Measurements from ENCODE around the gene CPNE7. TPM values are rescaled to one million over a fixed set of nuclear protein-coding genes. Genes with fewer than 3 reads are reported as not detected.

Gene CPNE7
- total and polyA plus RNA-seq, 2 of the 13 experiments (the other 11 are each of a cell fraction or from before 2014, with no cell fraction given): 0.59 TPM; not detected in 1

DNA sequence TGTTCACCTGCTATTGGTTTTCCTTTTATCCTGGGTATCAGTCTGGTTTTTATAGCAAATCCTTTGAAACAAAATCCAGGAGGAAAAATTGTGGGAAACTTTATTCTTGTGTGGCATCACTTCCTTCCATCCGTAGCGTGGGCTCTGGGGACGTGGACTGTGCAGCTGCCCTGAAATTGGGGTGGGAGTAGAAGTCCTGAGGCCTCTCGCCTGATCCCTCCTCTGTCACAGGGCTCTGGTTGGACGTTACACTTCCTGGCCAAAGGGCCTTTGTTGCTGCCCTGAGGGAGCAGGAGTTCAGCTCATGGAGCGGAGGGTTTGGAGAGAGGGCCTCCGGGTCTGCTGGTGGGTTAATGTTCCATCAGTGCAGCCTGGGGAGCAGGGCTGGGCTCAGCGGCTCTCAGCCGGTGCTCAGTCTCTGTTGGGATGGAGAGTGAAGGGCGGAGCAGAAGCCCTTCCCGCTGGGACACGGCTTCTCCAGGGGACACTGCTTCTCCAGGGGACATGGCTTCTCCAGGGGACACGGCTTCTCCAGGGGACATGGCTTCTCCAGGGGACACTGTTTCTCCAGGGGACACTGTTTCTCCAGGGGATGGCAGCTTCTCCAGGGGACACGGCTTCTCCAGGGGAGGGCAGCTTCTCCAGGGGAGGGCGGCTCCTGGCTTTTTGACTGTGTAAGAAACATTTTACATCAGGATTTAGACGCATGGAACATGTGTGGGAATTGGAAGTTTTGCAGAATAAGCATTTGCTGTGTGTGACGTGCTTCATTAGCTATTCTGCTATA, 30.3 kb upstream of the CPNE7 start (continued):
- TF ChIP-seq, protein P1, sequence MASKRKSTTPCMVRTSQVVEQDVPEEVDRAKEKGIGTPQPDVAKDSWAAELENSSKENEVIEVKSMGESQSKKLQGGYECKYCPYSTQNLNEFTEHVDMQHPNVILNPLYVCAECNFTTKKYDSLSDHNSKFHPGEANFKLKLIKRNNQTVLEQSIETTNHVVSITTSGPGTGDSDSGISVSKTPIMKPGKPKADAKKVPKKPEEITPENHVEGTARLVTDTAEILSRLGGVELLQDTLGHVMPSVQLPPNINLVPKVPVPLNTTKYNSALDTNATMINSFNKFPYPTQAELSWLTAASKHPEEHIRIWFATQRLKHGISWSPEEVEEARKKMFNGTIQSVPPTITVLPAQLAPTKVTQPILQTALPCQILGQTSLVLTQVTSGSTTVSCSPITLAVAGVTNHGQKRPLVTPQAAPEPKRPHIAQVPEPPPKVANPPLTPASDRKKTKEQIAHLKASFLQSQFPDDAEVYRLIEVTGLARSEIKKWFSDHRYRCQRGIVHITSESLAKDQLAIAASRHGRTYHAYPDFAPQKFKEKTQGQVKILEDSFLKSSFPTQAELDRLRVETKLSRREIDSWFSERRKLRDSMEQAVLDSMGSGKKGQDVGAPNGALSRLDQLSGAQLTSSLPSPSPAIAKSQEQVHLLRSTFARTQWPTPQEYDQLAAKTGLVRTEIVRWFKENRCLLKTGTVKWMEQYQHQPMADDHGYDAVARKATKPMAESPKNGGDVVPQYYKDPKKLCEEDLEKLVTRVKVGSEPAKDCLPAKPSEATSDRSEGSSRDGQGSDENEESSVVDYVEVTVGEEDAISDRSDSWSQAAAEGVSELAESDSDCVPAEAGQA (IDR thresholded peaks at IDR 0.05; ENCODE audit: low read depth): no peak
- TF ChIP-seq, protein P1 (CRISPR knock-in tag; IDR thresholded peaks at IDR 0.05; ENCODE audit: borderline replicate concordance): no peak
- no peak for TF ChIP-seq ZNF674 (CRISPR knock-in tag; IDR thresholded peaks at IDR 0.05; ENCODE audit: low read depth)
- TF ChIP-seq, protein P2, sequence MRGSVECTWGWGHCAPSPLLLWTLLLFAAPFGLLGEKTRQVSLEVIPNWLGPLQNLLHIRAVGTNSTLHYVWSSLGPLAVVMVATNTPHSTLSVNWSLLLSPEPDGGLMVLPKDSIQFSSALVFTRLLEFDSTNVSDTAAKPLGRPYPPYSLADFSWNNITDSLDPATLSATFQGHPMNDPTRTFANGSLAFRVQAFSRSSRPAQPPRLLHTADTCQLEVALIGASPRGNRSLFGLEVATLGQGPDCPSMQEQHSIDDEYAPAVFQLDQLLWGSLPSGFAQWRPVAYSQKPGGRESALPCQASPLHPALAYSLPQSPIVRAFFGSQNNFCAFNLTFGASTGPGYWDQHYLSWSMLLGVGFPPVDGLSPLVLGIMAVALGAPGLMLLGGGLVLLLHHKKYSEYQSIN (CRISPR knock-in tag; IDR thresholded peaks at IDR 0.05; ENCODE audit: borderline replicate concordance): no peak
- no peak for TF ChIP-seq ZFYVE20 (CRISPR knock-in tag; IDR thresholded peaks at IDR 0.05; ENCODE audit: borderline replicate concordance, low read depth)
- peak; percentile 80; the same call in 1 of the 2 replicates for TF ChIP-seq PITX1 (CRISPR knock-in tag; IDR thresholded peaks at IDR 0.05)
- TF ChIP-seq SUZ12 (IDR thresholded peaks at IDR 0.05; ENCODE audit: low read depth, low read length): no peak
- TF ChIP-seq KMT2A (CRISPR knock-in tag; IDR thresholded peaks at IDR 0.05): no peak
- TF ChIP-seq ZNF10 (CRISPR knock-in tag; IDR thresholded peaks at IDR 0.05; ENCODE audit: borderline replicate concordance, low read depth): no peak
- TF ChIP-seq, protein P3, sequence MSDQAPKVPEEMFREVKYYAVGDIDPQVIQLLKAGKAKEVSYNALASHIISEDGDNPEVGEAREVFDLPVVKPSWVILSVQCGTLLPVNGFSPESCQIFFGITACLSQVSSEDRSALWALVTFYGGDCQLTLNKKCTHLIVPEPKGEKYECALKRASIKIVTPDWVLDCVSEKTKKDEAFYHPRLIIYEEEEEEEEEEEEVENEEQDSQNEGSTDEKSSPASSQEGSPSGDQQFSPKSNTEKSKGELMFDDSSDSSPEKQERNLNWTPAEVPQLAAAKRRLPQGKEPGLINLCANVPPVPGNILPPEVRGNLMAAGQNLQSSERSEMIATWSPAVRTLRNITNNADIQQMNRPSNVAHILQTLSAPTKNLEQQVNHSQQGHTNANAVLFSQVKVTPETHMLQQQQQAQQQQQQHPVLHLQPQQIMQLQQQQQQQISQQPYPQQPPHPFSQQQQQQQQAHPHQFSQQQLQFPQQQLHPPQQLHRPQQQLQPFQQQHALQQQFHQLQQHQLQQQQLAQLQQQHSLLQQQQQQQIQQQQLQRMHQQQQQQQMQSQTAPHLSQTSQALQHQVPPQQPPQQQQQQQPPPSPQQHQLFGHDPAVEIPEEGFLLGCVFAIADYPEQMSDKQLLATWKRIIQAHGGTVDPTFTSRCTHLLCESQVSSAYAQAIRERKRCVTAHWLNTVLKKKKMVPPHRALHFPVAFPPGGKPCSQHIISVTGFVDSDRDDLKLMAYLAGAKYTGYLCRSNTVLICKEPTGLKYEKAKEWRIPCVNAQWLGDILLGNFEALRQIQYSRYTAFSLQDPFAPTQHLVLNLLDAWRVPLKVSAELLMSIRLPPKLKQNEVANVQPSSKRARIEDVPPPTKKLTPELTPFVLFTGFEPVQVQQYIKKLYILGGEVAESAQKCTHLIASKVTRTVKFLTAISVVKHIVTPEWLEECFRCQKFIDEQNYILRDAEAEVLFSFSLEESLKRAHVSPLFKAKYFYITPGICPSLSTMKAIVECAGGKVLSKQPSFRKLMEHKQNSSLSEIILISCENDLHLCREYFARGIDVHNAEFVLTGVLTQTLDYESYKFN (CRISPR knock-in tag; conservative IDR thresholded peaks at IDR 0.05): peak; percentile 95
- TF ChIP-seq, protein P4, sequence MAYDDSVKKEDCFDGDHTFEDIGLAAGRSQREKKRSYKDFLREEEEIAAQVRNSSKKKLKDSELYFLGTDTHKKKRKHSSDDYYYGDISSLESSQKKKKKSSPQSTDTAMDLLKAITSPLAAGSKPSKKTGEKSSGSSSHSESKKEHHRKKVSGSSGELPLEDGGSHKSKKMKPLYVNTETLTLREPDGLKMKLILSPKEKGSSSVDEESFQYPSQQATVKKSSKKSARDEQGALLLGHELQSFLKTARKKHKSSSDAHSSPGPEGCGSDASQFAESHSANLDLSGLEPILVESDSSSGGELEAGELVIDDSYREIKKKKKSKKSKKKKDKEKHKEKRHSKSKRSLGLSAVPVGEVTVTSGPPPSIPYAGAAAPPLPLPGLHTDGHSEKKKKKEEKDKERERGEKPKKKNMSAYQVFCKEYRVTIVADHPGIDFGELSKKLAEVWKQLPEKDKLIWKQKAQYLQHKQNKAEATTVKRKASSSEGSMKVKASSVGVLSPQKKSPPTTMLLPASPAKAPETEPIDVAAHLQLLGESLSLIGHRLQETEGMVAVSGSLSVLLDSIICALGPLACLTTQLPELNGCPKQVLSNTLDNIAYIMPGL (CRISPR knock-in tag; IDR thresholded peaks at IDR 0.05; ENCODE audit: borderline replicate concordance in 1 of 2, low read depth in 1 of 2): peak in 1 of 2 experiments; percentile 20; a peak in 1 of 4 replicates
- TF ChIP-seq MZF1 (CRISPR knock-in tag; IDR thresholded peaks at IDR 0.05; ENCODE audit: borderline replicate concordance): no peak

Measured in HepG2 (cell line).